Neural cell (in vitro differentiated cells): ENCODE results near the gene DDT.
"Not testable (repeated sequence)": the region's sequence is repeated elsewhere in the genome, so short reads cannot be mapped to it uniquely, and the experiment has no call there.

Source experiments
- EP300 ChIP-seq: fragments of 450-650 bp; conservative IDR thresholded peaks from 2 replicates; pipeline ENCODE4 v1.6.1; 2014; ENCODE audit warnings: antibody characterized with exemption, mild to moderate bottlenecking, moderate library complexity; ENCODE audit not compliant: poor library complexity, severe bottlenecking
- EZH2 ChIP-seq: fragments of 200-600, 300-800 bp; shearing (Covaris generic), sonication (generic); IDR thresholded peaks from 2 replicates; pipeline ENCODE4 v1.6.1; 2014; ENCODE audit warnings: antibody characterized with exemption, low read length, borderline replicate concordance, mild to moderate bottlenecking; ENCODE audit not compliant: insufficient read depth, poor library complexity, severe bottlenecking
- POLR2AphosphoS5 ChIP-seq: IDR thresholded peaks from 2 replicates; pipeline ENCODE4 v1.6.1; 2012
- SMC3 ChIP-seq: fragments of 450-650 bp; conservative IDR thresholded peaks from 2 replicates; pipeline ENCODE4 v1.6.1; 2014; ENCODE audit warnings: antibody characterized with exemption, mild to moderate bottlenecking, moderate library complexity; ENCODE audit not compliant: poor library complexity
- TAF1 ChIP-seq: IDR thresholded peaks from 2 replicates; pipeline ENCODE4 v1.6.1; 2012; ENCODE audit warnings: low read depth
- TF ChIP-seq, protein P1 (sequence below): fragments of 450-650 bp; IDR thresholded peaks from 2 replicates; pipeline ENCODE4 v1.5.1; 2014; ENCODE audit warnings: antibody characterized with exemption, mild to moderate bottlenecking, moderate library complexity; ENCODE audit not compliant: poor library complexity, severe bottlenecking

DNA sequence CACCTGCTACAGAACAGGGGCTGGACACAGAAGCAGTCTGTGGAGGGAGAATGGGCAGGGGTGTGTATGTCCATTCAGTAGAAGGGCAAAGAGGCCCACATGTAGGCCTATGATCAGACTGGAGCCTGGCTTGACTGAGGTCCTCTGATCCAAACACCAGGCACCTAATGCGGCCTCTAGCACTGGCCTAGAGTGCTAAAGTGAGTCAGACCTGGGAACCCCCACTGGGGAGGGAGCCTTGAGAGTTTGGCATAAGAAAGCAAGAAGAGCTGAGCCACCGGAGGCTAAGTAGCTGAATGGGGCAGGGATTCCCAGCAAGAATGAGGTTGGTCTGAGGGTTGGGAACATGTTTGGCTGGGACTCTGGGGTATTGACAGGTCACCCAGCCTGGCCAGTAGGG, 22.9 kb downstream of the DDT start:
- TF ChIP-seq, protein P1, sequence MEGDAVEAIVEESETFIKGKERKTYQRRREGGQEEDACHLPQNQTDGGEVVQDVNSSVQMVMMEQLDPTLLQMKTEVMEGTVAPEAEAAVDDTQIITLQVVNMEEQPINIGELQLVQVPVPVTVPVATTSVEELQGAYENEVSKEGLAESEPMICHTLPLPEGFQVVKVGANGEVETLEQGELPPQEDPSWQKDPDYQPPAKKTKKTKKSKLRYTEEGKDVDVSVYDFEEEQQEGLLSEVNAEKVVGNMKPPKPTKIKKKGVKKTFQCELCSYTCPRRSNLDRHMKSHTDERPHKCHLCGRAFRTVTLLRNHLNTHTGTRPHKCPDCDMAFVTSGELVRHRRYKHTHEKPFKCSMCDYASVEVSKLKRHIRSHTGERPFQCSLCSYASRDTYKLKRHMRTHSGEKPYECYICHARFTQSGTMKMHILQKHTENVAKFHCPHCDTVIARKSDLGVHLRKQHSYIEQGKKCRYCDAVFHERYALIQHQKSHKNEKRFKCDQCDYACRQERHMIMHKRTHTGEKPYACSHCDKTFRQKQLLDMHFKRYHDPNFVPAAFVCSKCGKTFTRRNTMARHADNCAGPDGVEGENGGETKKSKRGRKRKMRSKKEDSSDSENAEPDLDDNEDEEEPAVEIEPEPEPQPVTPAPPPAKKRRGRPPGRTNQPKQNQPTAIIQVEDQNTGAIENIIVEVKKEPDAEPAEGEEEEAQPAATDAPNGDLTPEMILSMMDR, result not testable (repeated sequence)
- TF ChIP-seq POLR2AphosphoS5, EZH2, EP300, TAF1, SMC3: not testable (repeated sequence)
